Hepatocyte (in vitro differentiated cells): ENCODE data around the gene TMOD1. TPM values are rescaled to one million over a fixed set of nuclear protein-coding genes. Genes with fewer than 3 reads are reported as not detected.
A peak's percentile ranks its signal among the peaks of the same experiment; 100 is the strongest.

Source experiments
- DNase-seq: peaks from one replicate; pipeline ENCODE4 v3.0.0-alpha.2; 2016; ENCODE audit warnings: low spot score
- H2AFZ ChIP-seq: fragments of 200-600 bp; sonication (generic); 2 replicates; pipeline ENCODE4 v1.6.0; 2016; ENCODE audit warnings: antibody characterized with exemption, mild to moderate bottlenecking
- H3K27ac ChIP-seq: fragments of 200-600 bp; sonication (generic); 2 replicates; pipeline ENCODE4 v1.5.1; 2016; ENCODE audit warnings: mild to moderate bottlenecking
- H3K27me3 ChIP-seq: fragments of 200-600 bp; sonication (generic); 2 replicates; pipeline ENCODE4 v1.6.1; 2016
- H3K36me3 ChIP-seq: fragments of 200-600 bp; sonication (generic); replicated peaks from 2 replicates; pipeline ENCODE4 v1.5.1; 2016; ENCODE audit warnings: low read depth; ENCODE audit not compliant: insufficient read depth
- H3K4me1 ChIP-seq: fragments of 200-600 bp; sonication (generic); 2 replicates; pipeline ENCODE4 v1.5.1; 2016; ENCODE audit warnings: mild to moderate bottlenecking, moderate library complexity; ENCODE audit not compliant: insufficient read depth
- H3K4me2 ChIP-seq: fragments of 200-600 bp; sonication (generic); 2 replicates; pipeline ENCODE4 v1.6.0; 2016
- H3K4me3 ChIP-seq: fragments of 200-600 bp; sonication (generic); 2 replicates; pipeline ENCODE4 v1.5.1; 2016; ENCODE audit warnings: mild to moderate bottlenecking
- H3K79me2 ChIP-seq: fragments of 200-600 bp; sonication (generic); 2 replicates; pipeline ENCODE4 v1.6.0; 2017; ENCODE audit warnings: mild to moderate bottlenecking
- H3K9me2 ChIP-seq: fragments of 200-600 bp; sonication (generic); replicated peaks from 2 replicates; pipeline ENCODE4 v1.6.0; 2017; ENCODE audit warnings: mild to moderate bottlenecking; ENCODE audit not compliant: insufficient read depth
- H3K9me3 ChIP-seq: fragments of 200-600 bp; sonication (generic); 2 replicates; pipeline ENCODE4 v1.5.1; 2016; ENCODE audit warnings: low read depth, mild to moderate bottlenecking
- H4K20me1 ChIP-seq: fragments of 200-600 bp; sonication (generic); 2 replicates; pipeline ENCODE4 v1.6.0; 2016; ENCODE audit warnings: mild to moderate bottlenecking; ENCODE audit not compliant: insufficient read depth, poor library complexity, severe bottlenecking
- EZH2 ChIP-seq: fragments of 200-600 bp; sonication (generic); IDR thresholded peaks from 2 replicates; pipeline ENCODE4 v1.6.1; 2016; ENCODE audit warnings: antibody characterized with exemption, mild to moderate bottlenecking, borderline replicate concordance
- EZH2phosphoT487 ChIP-seq: fragments of 200-600 bp; sonication (generic); IDR thresholded peaks from one replicate; pipeline ENCODE4 v1.6.1; 2018; ENCODE audit warnings: antibody characterized with exemption, mild to moderate bottlenecking, low read depth, moderate library complexity; ENCODE audit not compliant: unreplicated experiment, severe bottlenecking
- WGBS: methylation state at CpG from one replicate; pipeline ENCODE4 v1.1.6; 2016; ENCODE audit warnings: low lambda C conversion rate; ENCODE audit errors: missing lambda C conversion rate; 5-methylcytosine and 5-hydroxymethylcytosine counted together
- polyA plus RNA-seq: library from polyadenylated mRNA; unstranded; fragments of >200 nt; fragmentation: Nextera tagmentation; extraction: Ambion mirVana; gene quantifications from 2 replicates; pipeline ENCODE4 v1.2.1, GENCODE V29; 2016
- total RNA-seq: library from RNA; depleted of rRNA; stranded (reverse); fragments of >200 nt; gene quantifications from 2 replicates; pipeline ENCODE4 v1.2.3, GENCODE V29; 2014
- TF ChIP-seq, protein P1 (sequence below): fragments of 200-600 bp; sonication (generic); IDR thresholded peaks from 2 replicates; pipeline ENCODE4 v1.5.1; 2016; ENCODE audit warnings: antibody characterized with exemption, mild to moderate bottlenecking; ENCODE audit not compliant: poor library complexity

Gene TMOD1
- total and polyA plus RNA-seq, 2 experiments from 2014 or later = 0.47 to 3.5 TPM

DNA sequence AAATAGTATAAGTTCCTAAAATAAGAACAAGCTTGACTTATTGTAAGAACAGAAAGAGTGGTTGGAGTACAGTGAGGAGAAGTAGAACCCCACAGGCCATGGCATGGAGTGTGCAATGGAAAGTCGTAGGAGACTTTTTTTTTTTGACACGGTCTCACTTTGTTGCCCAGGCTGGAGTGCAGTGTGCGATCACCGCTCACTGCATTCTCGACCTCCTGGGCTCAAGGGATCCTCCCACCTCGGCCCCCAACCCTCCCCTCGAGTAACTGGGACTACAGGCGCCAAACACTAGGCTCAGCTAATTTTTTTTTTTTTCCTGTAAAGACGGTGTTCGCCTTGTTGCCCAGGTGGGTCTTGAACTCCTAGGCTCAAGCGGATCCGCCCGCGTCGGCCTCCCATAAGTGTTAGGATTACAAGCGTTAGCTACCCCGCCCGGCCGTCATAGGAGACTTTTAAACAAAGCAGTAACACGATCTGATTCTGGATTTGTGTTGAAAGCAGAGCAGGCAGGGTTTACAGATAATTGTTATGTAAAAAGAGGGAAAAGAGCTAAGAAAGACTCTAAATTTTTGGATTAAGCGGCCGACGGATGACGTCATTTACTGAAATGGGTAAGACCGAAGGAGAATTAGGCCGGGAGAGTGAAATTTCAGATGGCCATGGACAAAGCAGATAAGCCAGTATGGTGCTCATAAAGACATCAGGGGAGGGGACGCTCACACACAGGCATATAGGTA lies 130.9 kb downstream of the TMOD1 start:
- H3K4me3 ChIP-seq = peak overlapping the region; percentile 54
- H3K36me3 ChIP-seq = no peaks in the 10 kb centered on the region
- H4K20me1 ChIP-seq = peaks cover 14% of the 10 kb centered on the region
- H3K9me3 ChIP-seq = no peaks in the 10 kb centered on the region
- no peaks in the 10 kb centered on the region for H3K9me2 ChIP-seq
- no peak for TF ChIP-seq EZH2phosphoT487
- no peak for TF ChIP-seq EZH2
- TF ChIP-seq, protein P1, sequence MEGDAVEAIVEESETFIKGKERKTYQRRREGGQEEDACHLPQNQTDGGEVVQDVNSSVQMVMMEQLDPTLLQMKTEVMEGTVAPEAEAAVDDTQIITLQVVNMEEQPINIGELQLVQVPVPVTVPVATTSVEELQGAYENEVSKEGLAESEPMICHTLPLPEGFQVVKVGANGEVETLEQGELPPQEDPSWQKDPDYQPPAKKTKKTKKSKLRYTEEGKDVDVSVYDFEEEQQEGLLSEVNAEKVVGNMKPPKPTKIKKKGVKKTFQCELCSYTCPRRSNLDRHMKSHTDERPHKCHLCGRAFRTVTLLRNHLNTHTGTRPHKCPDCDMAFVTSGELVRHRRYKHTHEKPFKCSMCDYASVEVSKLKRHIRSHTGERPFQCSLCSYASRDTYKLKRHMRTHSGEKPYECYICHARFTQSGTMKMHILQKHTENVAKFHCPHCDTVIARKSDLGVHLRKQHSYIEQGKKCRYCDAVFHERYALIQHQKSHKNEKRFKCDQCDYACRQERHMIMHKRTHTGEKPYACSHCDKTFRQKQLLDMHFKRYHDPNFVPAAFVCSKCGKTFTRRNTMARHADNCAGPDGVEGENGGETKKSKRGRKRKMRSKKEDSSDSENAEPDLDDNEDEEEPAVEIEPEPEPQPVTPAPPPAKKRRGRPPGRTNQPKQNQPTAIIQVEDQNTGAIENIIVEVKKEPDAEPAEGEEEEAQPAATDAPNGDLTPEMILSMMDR = no peak
- H3K27ac ChIP-seq = peak overlapping the region; percentile 98
- DNase-seq = peak; percentile 78
- peaks cover 22% of the 10 kb centered on the region for H3K4me1 ChIP-seq
- H2AFZ ChIP-seq = peak overlapping the region; percentile 53
- no peaks in the 10 kb centered on the region for H3K27me3 ChIP-seq
- H3K79me2 ChIP-seq = peaks cover 81% of the 10 kb centered on the region
- peak overlapping the region; percentile 88 for H3K4me2 ChIP-seq
- WGBS = 2% methylated on average over 27 of the region's 27 CpGs

DNA sequence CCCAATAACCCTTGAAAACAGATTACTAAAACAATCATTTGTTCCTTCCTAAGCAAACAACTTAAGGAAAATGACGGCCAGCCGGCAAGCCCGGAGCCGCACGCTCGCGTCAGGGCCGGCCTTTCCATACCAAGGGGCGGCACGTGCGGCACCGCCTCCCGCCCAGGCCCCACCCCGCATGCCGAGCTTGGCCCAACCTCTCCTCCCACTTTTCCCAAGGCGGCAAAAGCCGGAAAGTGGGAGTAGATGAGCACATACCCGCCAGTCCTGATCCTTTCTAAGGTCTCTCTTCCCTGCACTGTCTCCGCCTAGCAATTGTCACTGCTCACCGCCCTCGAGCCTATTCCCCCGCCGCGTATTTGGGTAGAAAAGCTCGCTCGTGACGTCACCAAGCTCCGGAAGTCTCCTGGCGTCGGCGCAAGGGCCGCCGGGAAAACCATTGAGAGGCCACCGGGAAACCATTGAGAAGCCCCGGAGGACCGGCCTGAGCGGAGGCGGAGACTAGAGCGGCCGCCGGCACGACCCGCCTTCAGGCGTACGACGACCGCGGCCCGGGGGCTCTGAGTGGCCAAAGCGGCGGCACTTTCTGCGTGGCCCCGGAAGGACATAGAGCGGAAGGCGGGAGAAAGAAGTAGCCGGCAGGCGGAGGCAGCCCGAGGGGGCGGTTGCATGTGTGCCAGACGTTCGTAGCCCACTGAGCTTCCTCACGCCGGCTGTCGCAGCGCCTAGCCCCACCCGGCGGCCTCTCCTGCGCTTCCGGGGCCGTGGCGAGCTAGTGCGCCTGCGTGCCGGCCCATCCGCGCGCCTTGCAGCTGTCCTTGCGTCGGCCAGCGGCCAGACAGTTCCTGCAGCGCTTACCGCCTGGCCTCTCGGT lies 131.8 kb downstream of the TMOD1 start, which contains the start of the genes NCBP1 and TSTD2:
TSS of gene NCBP1 (plus strand) at position 837 of the 874 bp plus-strand sequence. CDS start 61 bp downstream, outside the sequence.
TSS of gene TSTD2 (minus strand) at position 384 of the 874 bp plus-strand sequence. CDS start 5,806 bp downstream, outside the sequence.
- Histone ChIP-seq H3K4me2 (peak within 1 kb of the TSS; percentile 89), H3K4me3 (peak within 1 kb of the TSS; percentile 66), H3K9me2 (no peaks in the 10 kb centered on the region), H3K27me3 (no peaks in the 10 kb centered on the region), H3K9me3 (no peaks in the 10 kb centered on the region), H3K79me2 (peaks cover 81% of the 10 kb centered on the region), H2AFZ (peak within 1 kb of the TSS; percentile 54), H3K27ac (peak within 1 kb of the TSS; percentile 98), H3K36me3 (no peaks in the 10 kb centered on the region), H4K20me1 (peaks cover 19% of the 10 kb centered on the region), H3K4me1 (peaks cover 22% of the 10 kb centered on the region)
- peak; percentile 99 for DNase-seq
- TF ChIP-seq EZH2 = no peak
- TF ChIP-seq, protein P1 = no peak
- no peak for TF ChIP-seq EZH2phosphoT487
- WGBS = 1% methylated on average over 74 of the region's 83 CpGs

DNA sequence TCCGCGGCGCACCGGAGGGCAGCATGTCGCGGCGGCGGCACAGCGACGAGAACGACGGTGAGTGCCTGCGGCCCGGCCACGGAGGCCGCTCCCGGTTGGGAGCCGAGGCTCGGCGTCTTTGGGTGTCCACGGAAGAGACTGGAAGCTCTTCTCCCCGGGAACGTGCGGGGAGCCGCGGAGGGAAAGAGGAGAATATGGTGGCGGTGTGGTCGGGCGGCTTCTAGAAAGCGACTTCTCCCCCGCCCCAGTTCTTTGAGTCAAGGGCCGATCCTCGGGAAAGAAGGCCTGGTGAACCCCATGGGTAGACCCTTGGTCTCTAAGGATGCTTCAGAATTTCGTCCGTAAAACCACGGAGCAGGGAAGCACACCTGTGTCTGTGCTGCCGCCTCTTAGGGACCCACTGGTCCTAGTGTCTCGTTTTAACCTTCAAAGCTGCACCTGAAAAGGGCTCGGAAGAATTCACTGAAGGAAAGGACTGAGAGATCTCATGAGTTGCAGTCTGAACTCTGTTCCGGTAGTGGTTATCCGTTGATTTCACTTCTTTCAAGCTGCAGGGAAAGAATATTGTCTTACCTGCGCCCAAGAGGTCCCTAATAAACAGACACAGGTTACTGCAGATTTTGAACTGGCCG lies 132.5 kb downstream of the TMOD1 start:
- Histone ChIP-seq H3K9me2 (no peaks in the 10 kb centered on the region), H3K4me1 (peaks cover 22% of the 10 kb centered on the region), H3K27ac (peak overlapping the region; percentile 98), H4K20me1 (peaks cover 24% of the 10 kb centered on the region), H2AFZ (peak overlapping the region; percentile 54), H3K4me3 (peak overlapping the region; percentile 66), H3K4me2 (peak overlapping the region; percentile 89), H3K9me3 (no peaks in the 10 kb centered on the region), H3K79me2 (peaks cover 81% of the 10 kb centered on the region), H3K36me3 (no peaks in the 10 kb centered on the region), H3K27me3 (no peaks in the 10 kb centered on the region)
- TF ChIP-seq EZH2 (no peak), EZH2phosphoT487 (no peak)
- TF ChIP-seq, protein P1 = no peak
- 2% methylated on average over 37 of the region's 43 CpGs for WGBS
- no peak for DNase-seq
